Thymus (tissue), 11 donors: Measurements from ENCODE around the gene EPHA8. TPM values are rescaled to one million over a fixed set of nuclear protein-coding genes. Genes with fewer than 3 reads are reported as not detected.

Experiments used
- DNase-seq, 9 donors: peaks; one replicate each; pipeline ENCODE4 v3.0.0-alpha.2; 2013; ENCODE audit warnings: low spot score in 9 of 9, low read depth in 6 of 9, missing footprints in 1 of 9
- H3K27ac ChIP-seq, 2 donors: one replicate each; pipeline ENCODE4 v1.5.1; 2013; ENCODE audit warnings: control low read depth in 1 of 2, low read depth in 1 of 2, low read length in 1 of 2, mild to moderate bottlenecking in 1 of 2, moderate library complexity in 1 of 2
- H3K27me3 ChIP-seq, 2 donors: one replicate each; pipeline ENCODE4 v1.5.1; 2013; ENCODE audit warnings: low read length in 1 of 2; ENCODE audit not compliant: control insufficient read depth in 2 of 2, insufficient read depth in 1 of 2
- H3K36me3 ChIP-seq, 2 donors: one replicate each; pipeline ENCODE4 v1.5.1; 2013; ENCODE audit warnings: low read length in 1 of 2, mild to moderate bottlenecking in 1 of 2, moderate library complexity in 1 of 2; ENCODE audit not compliant: control insufficient read depth in 2 of 2, insufficient read depth in 2 of 2
- H3K4me1 ChIP-seq, 2 donors: one replicate each; pipeline ENCODE4 v1.5.1; 2013; ENCODE audit warnings: low read length in 2 of 2; ENCODE audit not compliant: control insufficient read depth in 2 of 2, insufficient read depth in 2 of 2
- H3K4me3 ChIP-seq, 2 donors: one replicate each; pipeline ENCODE4 v1.5.1; 2013; ENCODE audit warnings: low read length in 2 of 2, control low read depth in 1 of 2, mild to moderate bottlenecking in 1 of 2
- H3K9me3 ChIP-seq, 2 donors: one replicate each; pipeline ENCODE4 v1.5.1; 2013; ENCODE audit warnings: low read length in 1 of 2, mild to moderate bottlenecking in 1 of 2; ENCODE audit not compliant: control insufficient read depth in 2 of 2, insufficient read depth in 1 of 2
- WGBS: extraction: QIAGEN DNeasy Blood & Tissue Kit; methylation state at CpG from one replicate; pipeline ENCODE4 v1.1.7; 2013; 5-methylcytosine and 5-hydroxymethylcytosine counted together
- polyA plus RNA-seq: library from polyadenylated mRNA; stranded (reverse); fragments of 200-250 nt; gene quantifications from one replicate; pipeline ENCODE4 v1.2.3, GENCODE V29; 2013
- total RNA-seq: library from RNA; stranded (reverse); fragments of 120-200 nt; gene quantifications from one replicate; pipeline ENCODE4 v1.2.4, GENCODE V29; 2013
- donor health status: healthy.

EPHA8 gene
- total and polyA plus RNA-seq, 2 donors = 0.05 TPM; not detected in 1

DNA sequence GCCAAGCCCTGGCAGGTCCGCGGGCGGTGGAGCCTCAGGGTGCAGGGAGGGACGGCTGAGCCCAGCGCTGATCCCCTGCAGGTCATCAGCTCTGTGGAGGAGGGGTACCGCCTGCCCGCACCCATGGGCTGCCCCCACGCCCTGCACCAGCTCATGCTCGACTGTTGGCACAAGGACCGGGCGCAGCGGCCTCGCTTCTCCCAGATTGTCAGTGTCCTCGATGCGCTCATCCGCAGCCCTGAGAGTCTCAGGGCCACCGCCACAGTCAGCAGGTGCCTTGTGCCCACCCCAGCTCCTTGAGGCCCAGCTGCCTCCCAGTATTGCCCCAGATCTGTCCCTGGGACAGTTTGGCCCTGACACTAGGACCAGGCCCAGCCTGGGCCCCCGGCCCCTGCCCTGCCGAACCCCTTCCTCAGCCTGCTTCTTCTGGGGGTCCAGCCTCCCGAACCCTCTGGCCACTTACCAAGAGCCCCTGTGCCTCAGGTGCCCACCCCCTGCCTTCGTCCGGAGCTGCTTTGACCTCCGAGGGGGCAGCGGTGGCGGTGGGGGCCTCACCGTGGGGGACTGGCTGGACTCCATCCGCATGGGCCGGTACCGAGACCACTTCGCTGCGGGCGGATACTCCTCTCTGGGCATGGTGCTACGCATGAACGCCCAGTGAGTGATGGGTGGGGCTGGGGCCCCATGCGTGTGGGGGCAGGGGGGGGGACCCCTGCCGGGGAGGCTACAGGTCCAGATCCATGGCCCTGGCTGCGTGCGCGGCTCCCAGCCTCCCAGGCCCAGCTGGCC is 37.7 kb downstream of the EPHA8 start:
- no peak for DNase-seq
- H3K4me1 ChIP-seq = no peaks in the 10 kb centered on the region
- H3K27ac ChIP-seq = no peak overlapping the region
- no peak overlapping the region for H3K4me3 ChIP-seq
- WGBS = 91% methylated on average over 39 of the region's 39 CpGs
- H3K27me3 ChIP-seq = peaks cover 0 to 2% of the 10 kb centered on the region in 2 donors
- no peaks in the 10 kb centered on the region for H3K9me3 ChIP-seq
- H3K36me3 ChIP-seq = no peaks in the 10 kb centered on the region

- Histone ChIP-seq H3K36me3 (no peaks in the 10 kb centered on the region), H3K4me3 (no peak overlapping the region), H3K4me1 (no peaks in the 10 kb centered on the region), H3K27me3 (peaks cover 0 to 4% of the 10 kb centered on the region in 2 donors), H3K9me3 (no peaks in the 10 kb centered on the region), H3K27ac (no peak overlapping the region)
- 96% methylated on average over 12 of the region's 12 CpGs for WGBS
- DNase-seq = no peak
These were observed 38.3 kb downstream of the EPHA8 start for GRCh38 chr1:22601610-22602009.

GRCh38 chr1:22602060-22602740 is 38.9 kb downstream of the EPHA8 start:
- no peaks in the 10 kb centered on the region for H3K36me3 ChIP-seq
- peaks cover 0 to 4% of the 10 kb centered on the region in 2 donors for H3K27me3 ChIP-seq
- no peaks in the 10 kb centered on the region for H3K4me1 ChIP-seq
- WGBS = 91% methylated on average over 18 of the region's 18 CpGs
- H3K4me3 ChIP-seq = no peak overlapping the region
- no peaks in the 10 kb centered on the region for H3K9me3 ChIP-seq
- no peak overlapping the region for H3K27ac ChIP-seq
- DNase-seq = no peak

GRCh38 chr1:22606161-22606560 is 42.9 kb downstream of the EPHA8 start:
- 68% methylated on average over 4 of the region's 4 CpGs for WGBS
- no peaks in the 10 kb centered on the region for H3K4me1 ChIP-seq
- no peaks in the 10 kb centered on the region for H3K36me3 ChIP-seq
- DNase-seq = no peak
- H3K4me3 ChIP-seq = no peak overlapping the region
- H3K27me3 ChIP-seq = peaks cover 0 to 9% of the 10 kb centered on the region in 2 donors
- H3K27ac ChIP-seq = no peak overlapping the region
- no peaks in the 10 kb centered on the region for H3K9me3 ChIP-seq

DNA sequence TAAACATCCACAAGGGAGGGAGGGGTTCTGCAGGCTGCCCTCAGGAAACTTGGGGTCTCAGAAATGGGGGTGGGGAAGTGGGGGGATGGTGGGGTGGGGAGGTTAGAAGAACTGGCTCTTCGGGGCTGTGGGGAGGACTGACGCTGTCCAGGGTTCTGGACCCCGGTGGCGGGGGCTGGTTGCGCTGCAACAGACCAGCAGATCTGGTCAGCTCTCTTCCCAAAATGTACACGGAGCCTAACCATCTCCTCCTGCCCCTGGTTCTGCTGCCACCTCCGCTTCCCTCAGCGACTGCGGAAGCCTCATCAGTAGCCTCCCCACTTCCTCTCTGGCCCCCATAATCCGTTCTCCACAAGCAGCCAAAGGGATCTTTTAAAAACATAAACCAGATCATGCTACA is 43.9 kb downstream of the EPHA8 start:
- no peak for DNase-seq
- 12% methylated on average over 10 of the region's 10 CpGs for whole genome bisulfite sequencing

GRCh38 chr1:22608361-22608760 is 45.1 kb downstream of the EPHA8 start:
- Histone ChIP-seq H3K27ac (no peak overlapping the region), H3K4me3 (no peak overlapping the region), H3K4me1 (no peaks in the 10 kb centered on the region), H3K27me3 (peaks cover 0 to 7% of the 10 kb centered on the region in 2 donors), H3K9me3 (no peaks in the 10 kb centered on the region), H3K36me3 (no peaks in the 10 kb centered on the region)
- no peak for DNase-seq
- 74% methylated on average over 3 of the region's 3 CpGs for WGBS

More for the DNA sequence above, 43.9 kb downstream of the EPHA8 start:
- Histone ChIP-seq H3K4me3 (no peak overlapping the region), H3K4me1 (no peaks in the 10 kb centered on the region), H3K27me3 (peaks cover 0 to 9% of the 10 kb centered on the region in 2 donors), H3K36me3 (no peaks in the 10 kb centered on the region), H3K27ac (no peak overlapping the region), H3K9me3 (no peaks in the 10 kb centered on the region)

DNA sequence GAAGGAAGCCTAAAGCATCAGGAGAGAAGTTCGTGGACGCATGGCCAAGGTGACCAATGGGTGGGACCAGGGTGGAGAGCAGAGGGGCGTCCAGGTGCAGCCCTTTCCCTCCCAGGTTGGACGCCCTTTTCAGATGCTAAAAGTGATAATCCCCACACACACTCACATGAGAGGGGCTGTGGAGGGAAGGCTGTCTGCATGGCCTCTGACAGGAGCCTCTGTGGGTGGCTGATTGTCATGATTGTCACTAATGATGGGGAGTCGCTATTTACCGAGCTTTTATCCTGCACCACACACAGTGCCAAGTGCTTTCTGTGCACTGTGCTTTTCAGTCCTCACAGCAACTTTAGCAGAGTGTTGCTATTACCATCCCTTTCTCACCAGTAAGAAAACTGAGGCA is 46.0 kb downstream of the EPHA8 start:
- Histone ChIP-seq H3K27me3 (peaks cover 0 to 7% of the 10 kb centered on the region in 2 donors), H3K36me3 (no peaks in the 10 kb centered on the region), H3K4me1 (no peaks in the 10 kb centered on the region), H3K27ac (no peak overlapping the region), H3K4me3 (no peak overlapping the region), H3K9me3 (no peaks in the 10 kb centered on the region)
- no peak for DNase-seq
- WGBS = 21% methylated on average over 6 of the region's 6 CpGs

DNA sequence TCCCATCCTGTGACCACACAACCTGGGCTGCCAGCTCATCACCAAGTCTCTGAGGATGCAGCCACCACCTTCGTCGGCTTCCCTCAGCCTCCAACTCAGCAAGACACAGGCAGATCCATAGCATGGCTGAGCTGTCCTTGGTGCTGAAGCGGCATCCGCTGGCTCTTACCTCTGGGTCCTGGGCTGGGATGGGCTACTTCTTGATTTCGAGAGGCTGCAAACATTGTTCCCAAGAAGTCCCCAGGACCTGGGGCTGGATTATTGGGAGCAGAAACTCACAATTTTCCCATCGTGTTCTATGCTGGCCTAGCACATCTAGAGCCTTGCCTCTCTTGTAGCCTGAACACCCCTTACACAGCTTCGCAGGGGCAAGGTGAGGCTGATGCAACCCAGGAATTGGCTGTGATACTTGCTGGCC is 48.2 kb downstream of the EPHA8 start:
- peaks cover 0 to 7% of the 10 kb centered on the region in 2 donors for H3K27me3 ChIP-seq
- no peaks in the 10 kb centered on the region for H3K36me3 ChIP-seq
- no peak overlapping the region for H3K4me3 ChIP-seq
- no peaks in the 10 kb centered on the region for H3K4me1 ChIP-seq
- no peaks in the 10 kb centered on the region for H3K9me3 ChIP-seq
- H3K27ac ChIP-seq = no peak overlapping the region
- DNase-seq = peak; percentile 8 to 62 (median 27)
- WGBS = 23% methylated on average over 7 of the region's 7 CpGs
